Breast epithelium (tissue), 4 donors: ENCODE results near the gene SULT1A1. TPM values are rescaled to one million over a fixed set of nuclear protein-coding genes. Genes with fewer than 3 reads are reported as not detected.

ENCODE experiments used
- DNase-seq, 2 donors: peaks; one replicate each; pipeline ENCODE4 v3.0.0-alpha.2; 2019; ENCODE audit warnings: low spot score in 2 of 2
- H3K27ac ChIP-seq, 2 donors: fragments of 200-600 bp; sonication (generic) in 1 of 2; one replicate each; pipeline ENCODE4 v1.5.1; 2016 to 2019; ENCODE audit warnings: mild to moderate bottlenecking in 1 of 2
- H3K27me3 ChIP-seq, 2 donors: fragments of 200-600 bp; sonication (generic) in 1 of 2; one replicate each; pipeline versions ENCODE4 v1.5.1 to v1.6.0; 2017 to 2019; ENCODE audit warnings: control low read depth in 1 of 2, mild to moderate bottlenecking in 1 of 2
- H3K36me3 ChIP-seq: fragments of 200-600 bp; one replicate; pipeline ENCODE4 v1.5.1; 2019
- H3K4me1 ChIP-seq, 2 donors: fragments of 200-600 bp; sonication (generic); one replicate each; pipeline ENCODE4 v1.5.1; 2016 to 2019; ENCODE audit warnings: control low read depth in 1 of 2
- H3K4me3 ChIP-seq, 3 donors: fragments of 200-600 bp; sonication (generic); 1 replicate in 2 of 3; 2 replicates in 1 of 3; pipeline ENCODE4 v1.5.1; 2016 to 2019; ENCODE audit warnings: mild to moderate bottlenecking in 3 of 3, moderate library complexity in 2 of 3
- H3K9me3 ChIP-seq, 2 donors: fragments of 200-600 bp; sonication (generic) in 1 of 2; one replicate each; pipeline ENCODE4 v1.5.1; 2016 to 2019; ENCODE audit warnings: control low read depth in 1 of 2
- CTCF ChIP-seq, 3 donors: fragments of 450-650 bp; IDR thresholded peaks; one replicate each; pipeline ENCODE4 v1.5.1; 2016 to 2017; ENCODE audit warnings: antibody characterized with exemption in 3 of 3, mild to moderate bottlenecking in 3 of 3, moderate library complexity in 3 of 3
- POLR2A ChIP-seq: fragments of 450-650 bp; IDR thresholded peaks from one replicate; pipeline ENCODE4 v1.6.1; 2016; ENCODE audit warnings: antibody characterized with exemption, mild to moderate bottlenecking, moderate library complexity
- POLR2AphosphoS5 ChIP-seq, 3 donors: sonication (generic); formaldehyde crosslinking; IDR thresholded peaks; one replicate each; pipeline ENCODE4 v1.6.1; 2017; ENCODE audit warnings: antibody characterized with exemption in 3 of 3
- intact Hi-C: fragments of 100-400 bp; cut with DNase I; formaldehyde crosslinking; loops from one replicate; pipeline ENCODE4 v1.15.1; 2023; ENCODE audit warnings: low total_unique reads
- total RNA-seq, 3 donors: library from RNA; depleted of rRNA; stranded (reverse); fragments of >200 nt; gene quantifications; one replicate each; pipeline ENCODE4 v1.1.0, GENCODE V29; 2016

The SULT1A1 gene
- total RNA-seq, 3 donors from 2014 or later, result 25.6 to 54.1 (median 33.4) TPM

- no peak for DNase-seq
- intact Hi-C loops, result no loop called here
- no peak for TF ChIP-seq POLR2AphosphoS5 (IDR thresholded peaks at IDR 0.05)
- TF ChIP-seq POLR2A, result no peak
- TF ChIP-seq CTCF (IDR thresholded peaks at IDR 0.05), result no peak
Observed at GRCh38 chr16:28573738-28574718, 35.8 kb downstream of the SULT1A1 start.

GRCh38 chr16:28572696-28573510 lies 36.9 kb downstream of the SULT1A1 start:
- no peaks in the 10 kb centered on the region for H3K4me1 ChIP-seq
- H3K4me3 ChIP-seq, result no peak overlapping the region
- no peaks in the 10 kb centered on the region for H3K27me3 ChIP-seq
- no peaks in the 10 kb centered on the region for H3K9me3 ChIP-seq
- H3K36me3 ChIP-seq, result no peaks in the 10 kb centered on the region
- no peak for DNase-seq
- TF ChIP-seq POLR2A (no peak), POLR2AphosphoS5 (IDR thresholded peaks at IDR 0.05) (no peak), CTCF (IDR thresholded peaks at IDR 0.05) (no peak)
- H3K27ac ChIP-seq, result peak overlapping the region in 1 of 2 donors; percentile 61
- intact Hi-C loops, result no loop called here

More at GRCh38 chr16:28573738-28574718, 35.8 kb downstream of the SULT1A1 start:
- no peaks in the 10 kb centered on the region for H3K9me3 ChIP-seq
- no peak overlapping the region for H3K4me3 ChIP-seq
- peak overlapping the region in 1 of 2 donors; percentile 61 for H3K27ac ChIP-seq
- no peaks in the 10 kb centered on the region for H3K36me3 ChIP-seq
- H3K4me1 ChIP-seq, result no peaks in the 10 kb centered on the region
- H3K27me3 ChIP-seq, result no peaks in the 10 kb centered on the region

- Histone ChIP-seq H3K4me1 (no peaks in the 10 kb centered on the region), H3K27ac (no peak overlapping the region), H3K36me3 (no peaks in the 10 kb centered on the region), H3K9me3 (no peaks in the 10 kb centered on the region), H3K27me3 (no peaks in the 10 kb centered on the region), H3K4me3 (no peak overlapping the region)
- TF ChIP-seq CTCF (IDR thresholded peaks at IDR 0.05) (no peak), POLR2AphosphoS5 (IDR thresholded peaks at IDR 0.05) (no peak)
- DNase-seq, result no peak
- intact Hi-C loops, result no loop called here
Observed at GRCh38 chr16:28569968-28570752, 39.7 kb downstream of the SULT1A1 start.

- H3K4me1 ChIP-seq, result no peaks in the 10 kb centered on the region
- no peaks in the 10 kb centered on the region for H3K36me3 ChIP-seq
- intact Hi-C loops, result no loop called here
- no peak overlapping the region for H3K27ac ChIP-seq
- H3K4me3 ChIP-seq, result no peak overlapping the region
- DNase-seq, result no peak
- H3K9me3 ChIP-seq, result no peaks in the 10 kb centered on the region
- TF ChIP-seq CTCF (IDR thresholded peaks at IDR 0.05) (no peak), POLR2A (no peak), POLR2AphosphoS5 (IDR thresholded peaks at IDR 0.05) (no peak)
- no peaks in the 10 kb centered on the region for H3K27me3 ChIP-seq
Observed at GRCh38 chr16:28569021-28569420, 40.8 kb downstream of the SULT1A1 start.
